OCI-LY3 (cell line): ENCODE results near the gene ARID1B.

Experiments
- CTCF ChIP-seq: fragments of 200-600, 300-600 bp; sonication (generic); IDR thresholded peaks from 2 replicates; pipeline ENCODE4 v1.5.1; 2014; ENCODE audit warnings: antibody characterized with exemption, low read length, low read depth
- EZH2phosphoT487 ChIP-seq: fragments of 200-600 bp; shearing (Covaris generic); IDR thresholded peaks from 2 replicates; pipeline ENCODE4 v1.6.1; 2018; ENCODE audit warnings: antibody characterized with exemption, mixed run types, low read depth

DNA sequence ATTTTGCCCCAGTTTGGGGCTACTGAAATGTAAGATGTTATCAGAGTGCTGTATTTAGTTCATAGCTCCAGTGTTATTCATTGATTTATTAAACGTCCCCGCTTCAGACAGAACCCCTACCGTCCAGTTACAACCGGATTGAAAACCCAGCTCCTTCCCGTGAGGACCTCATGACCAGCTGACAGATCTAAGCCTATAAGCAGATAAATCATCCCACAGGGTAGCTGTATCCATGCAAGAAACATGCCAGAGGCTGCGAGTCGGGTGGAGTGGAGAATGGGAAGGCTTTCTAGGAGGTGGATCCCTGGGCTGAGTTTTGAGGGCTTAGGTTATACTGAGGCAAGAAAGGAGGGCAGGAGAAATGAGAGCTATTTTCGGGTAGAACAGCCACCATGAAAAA, 260.0 kb downstream of the ARID1B start:
- TF ChIP-seq CTCF = no peak
- TF ChIP-seq EZH2phosphoT487 = no peak
